ENCODE measurements around the gene TSPAN13. TPM values are rescaled to one million over a fixed set of nuclear protein-coding genes. Genes with fewer than 3 reads are reported as not detected.

TSPAN13 gene
- total RNA-seq, 1 experiment from 2014 or later = not detected

DNA sequence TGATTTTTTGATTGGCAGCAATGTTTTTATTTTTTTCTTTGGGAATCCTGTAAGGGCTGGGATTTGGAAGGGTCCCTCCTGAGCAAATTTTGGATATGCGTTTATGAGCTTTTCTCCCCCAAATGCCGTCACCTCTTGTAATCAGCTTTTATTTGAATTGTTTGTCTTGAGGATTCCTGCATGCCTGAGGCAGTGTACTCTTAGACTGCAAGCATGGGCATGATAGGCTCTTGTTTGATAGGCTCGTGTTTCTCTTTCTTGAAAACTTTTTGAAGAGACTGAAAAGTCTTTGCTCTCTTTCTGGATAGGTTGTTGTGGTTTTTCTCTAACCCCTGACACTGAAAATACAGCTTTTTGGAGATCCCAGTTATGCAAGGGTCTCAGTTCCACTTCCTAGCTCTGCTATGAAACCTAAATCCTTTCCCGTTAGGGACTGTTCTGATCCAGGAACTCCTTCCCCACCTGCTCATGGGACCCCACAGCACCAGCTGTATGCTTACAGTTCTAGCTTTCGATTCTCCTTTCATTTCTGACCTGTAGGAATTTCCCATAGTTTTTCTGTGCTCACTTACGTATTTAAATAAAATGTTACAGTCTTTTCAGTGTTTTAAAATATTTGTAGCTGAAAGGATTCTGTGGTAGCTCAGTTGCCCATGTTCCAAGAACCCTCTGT is 17.2 kb downstream of the TSPAN13 start:
- in situ Hi-C loops (cut with HindIII; ENCODE audit: low sequenced_read_pairs) = no loop called here

DNA sequence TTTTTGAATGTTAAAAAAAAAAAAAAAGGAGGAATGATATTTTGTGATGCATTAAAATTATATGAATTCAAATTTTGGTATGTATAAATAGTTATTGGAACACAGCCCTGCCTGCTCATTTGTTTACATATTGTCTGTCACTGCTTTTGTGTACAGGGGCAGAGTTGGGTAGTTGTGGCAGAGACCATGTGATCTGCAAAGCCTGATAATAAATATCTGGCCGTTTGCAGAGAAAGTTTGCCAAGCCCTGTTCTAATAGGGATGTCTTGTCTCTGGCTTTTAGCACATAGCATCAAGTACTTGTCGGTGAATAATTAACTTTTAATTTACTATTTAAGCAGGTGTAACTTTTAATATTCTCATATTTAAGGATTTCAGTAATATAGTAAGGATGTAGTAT is 19.8 kb downstream of the TSPAN13 start:
- no peak for DNase-seq (ENCODE audit: low spot score)
- in situ Hi-C loops (cut with HindIII; ENCODE audit: low sequenced_read_pairs) = no loop called here

More for the DNA sequence above, 17.2 kb downstream of the TSPAN13 start:
- no peak for DNase-seq (ENCODE audit: low spot score)

DNA sequence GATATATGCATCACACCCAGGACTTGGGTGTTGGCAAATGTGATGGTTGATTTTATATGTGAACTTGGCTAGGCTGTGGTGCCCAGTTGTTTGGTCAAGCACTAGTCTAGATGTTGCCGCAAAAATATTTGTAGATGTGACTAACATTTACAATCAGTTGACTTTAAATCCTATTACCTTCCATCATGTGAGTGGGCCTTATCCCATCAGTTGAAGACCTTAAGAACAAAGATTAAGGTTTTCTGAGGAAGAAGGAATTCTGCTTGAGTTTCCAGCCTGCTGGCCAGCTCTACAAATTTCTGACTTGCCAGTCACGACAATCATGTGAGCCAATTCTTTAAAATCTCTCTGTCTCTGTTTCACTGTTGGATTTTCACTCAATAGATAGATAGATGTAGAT is 20.3 kb downstream of the TSPAN13 start:
- in situ Hi-C loops (cut with HindIII; ENCODE audit: low sequenced_read_pairs) = no loop called here
- DNase-seq (ENCODE audit: low spot score) = no peak

DNA sequence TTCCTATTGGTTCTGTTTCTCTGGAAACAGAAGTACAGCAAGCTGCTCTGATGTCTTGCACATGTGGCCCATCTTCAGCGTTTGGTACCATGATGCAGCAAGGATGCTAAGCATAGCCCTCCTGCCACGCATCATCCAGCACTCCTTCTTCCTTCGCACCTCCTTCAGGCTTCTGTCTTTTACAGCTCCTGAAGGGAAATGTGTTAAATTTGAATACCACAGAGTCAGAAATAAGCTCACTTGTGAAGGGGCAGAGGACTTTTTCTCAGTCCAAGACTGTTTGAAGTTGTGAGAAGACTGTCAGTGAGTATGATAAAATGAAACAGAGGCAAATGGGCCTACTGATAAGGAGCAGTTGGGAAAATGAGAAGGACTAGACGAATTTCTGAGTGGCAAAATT is 20.7 kb downstream of the TSPAN13 start:
- DNase-seq (ENCODE audit: low spot score) = no peak
- in situ Hi-C loops (cut with HindIII; ENCODE audit: low sequenced_read_pairs) = no loop called here

DNA sequence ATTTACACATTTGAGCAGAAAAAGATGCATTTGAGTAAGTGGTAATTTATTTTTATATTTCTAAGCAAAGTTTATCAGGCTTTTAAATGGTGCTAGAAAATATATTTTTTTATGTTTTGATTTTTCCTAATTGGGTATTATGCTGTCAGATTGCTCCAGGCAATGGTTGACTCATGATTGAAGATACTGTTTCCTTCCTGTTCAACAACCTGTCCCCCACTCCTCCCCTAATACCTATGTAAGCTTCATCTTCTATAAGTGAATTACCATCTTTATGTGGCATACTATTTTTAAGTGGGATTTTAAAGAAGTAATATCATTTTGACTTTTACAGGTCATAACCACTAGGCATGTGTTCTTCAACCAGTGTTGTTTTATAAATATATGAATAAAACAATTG is 21.4 kb downstream of the TSPAN13 start:
- DNase-seq (ENCODE audit: low spot score) = no peak

DNA sequence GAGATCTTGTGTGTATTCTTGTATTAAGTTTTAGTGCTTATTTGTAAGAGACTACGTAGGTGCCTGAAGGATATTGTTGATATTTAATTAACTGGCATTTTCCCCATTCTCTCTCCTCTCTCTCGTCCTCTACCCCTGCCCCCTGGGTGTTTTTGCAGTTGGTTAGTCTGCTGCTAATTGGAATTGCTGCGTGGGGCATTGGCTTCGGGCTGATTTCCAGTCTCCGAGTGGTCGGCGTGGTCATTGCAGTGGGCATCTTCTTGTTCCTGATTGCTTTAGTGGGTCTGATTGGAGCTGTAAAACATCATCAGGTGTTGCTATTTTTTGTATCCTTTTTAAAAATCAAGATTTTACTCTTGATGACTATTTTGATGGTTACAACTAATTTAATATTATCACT is 22.5 kb downstream of the TSPAN13 start:
- in situ Hi-C loops (cut with HindIII; ENCODE audit: low sequenced_read_pairs) = no loop called here
- no peak for DNase-seq (ENCODE audit: low spot score)

More for the DNA sequence above, 21.4 kb downstream of the TSPAN13 start:
- in situ Hi-C loops (cut with HindIII; ENCODE audit: low sequenced_read_pairs) = no loop called here

DNA sequence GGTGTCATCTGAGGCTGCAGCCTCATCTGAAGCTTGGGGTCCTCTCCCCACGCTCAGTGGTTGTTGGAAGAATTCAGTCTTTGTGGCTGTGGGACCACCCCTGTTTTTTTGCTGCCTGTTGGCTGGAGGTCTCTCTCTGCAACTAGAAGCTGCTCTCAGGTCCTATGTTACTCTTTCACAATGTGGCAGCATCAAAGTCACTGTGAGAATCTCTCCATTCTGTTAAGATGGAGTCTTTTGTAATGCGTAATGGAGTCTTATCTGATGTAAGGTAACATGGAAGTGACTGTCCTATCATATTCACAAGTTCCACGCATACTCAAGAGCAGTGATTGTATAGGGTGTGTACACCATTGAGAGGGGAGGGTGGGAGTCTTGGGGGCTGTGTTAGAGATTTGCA is 24.9 kb downstream of the TSPAN13 start:
- no peak for DNase-seq (ENCODE audit: low spot score)
- in situ Hi-C loops (cut with HindIII; ENCODE audit: low sequenced_read_pairs) = no loop called here

DNA sequence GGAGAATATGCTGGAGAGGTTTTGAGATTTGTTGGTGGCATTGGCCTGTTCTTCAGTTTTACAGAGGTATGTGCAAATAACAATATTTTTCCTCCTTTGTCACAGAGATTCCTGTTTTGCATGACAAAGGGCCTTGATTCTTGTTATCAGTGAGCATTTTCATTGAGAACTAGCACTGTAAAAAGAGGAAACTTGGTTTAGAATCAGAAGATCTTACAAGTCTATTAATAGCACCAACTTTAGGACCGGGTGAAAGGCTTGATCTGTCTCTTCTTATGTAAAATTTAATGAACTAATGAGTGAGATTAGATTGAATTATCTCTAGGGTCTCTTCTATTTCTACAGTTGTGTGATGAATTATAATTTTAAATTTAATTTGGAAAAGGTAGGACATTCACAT is 25.5 kb downstream of the TSPAN13 start:
- in situ Hi-C loops (cut with HindIII; ENCODE audit: low sequenced_read_pairs) = no loop called here
- no peak for DNase-seq (ENCODE audit: low spot score)

DNA sequence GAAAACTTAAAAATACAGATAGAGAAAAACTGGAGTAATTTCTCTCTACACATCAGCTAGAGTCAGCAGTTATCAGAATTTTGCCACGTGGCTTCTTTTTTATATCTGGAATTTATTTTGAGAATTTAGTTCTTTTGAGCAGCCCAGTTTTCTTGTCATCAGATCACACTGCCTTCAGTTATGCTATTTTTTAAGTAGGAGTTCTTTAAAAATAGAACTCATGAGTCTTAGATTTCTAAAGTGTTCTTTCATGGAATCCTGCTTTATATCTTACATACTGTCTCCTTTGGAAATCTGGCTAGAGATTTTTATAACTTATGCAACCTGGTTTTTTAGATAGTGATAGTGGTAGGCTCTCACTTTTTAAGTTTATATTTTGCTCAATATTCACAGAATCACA is 27.0 kb downstream of the TSPAN13 start:
- no peak for DNase-seq (ENCODE audit: low spot score)
- in situ Hi-C loops (cut with HindIII; ENCODE audit: low sequenced_read_pairs) = no loop called here

DNA sequence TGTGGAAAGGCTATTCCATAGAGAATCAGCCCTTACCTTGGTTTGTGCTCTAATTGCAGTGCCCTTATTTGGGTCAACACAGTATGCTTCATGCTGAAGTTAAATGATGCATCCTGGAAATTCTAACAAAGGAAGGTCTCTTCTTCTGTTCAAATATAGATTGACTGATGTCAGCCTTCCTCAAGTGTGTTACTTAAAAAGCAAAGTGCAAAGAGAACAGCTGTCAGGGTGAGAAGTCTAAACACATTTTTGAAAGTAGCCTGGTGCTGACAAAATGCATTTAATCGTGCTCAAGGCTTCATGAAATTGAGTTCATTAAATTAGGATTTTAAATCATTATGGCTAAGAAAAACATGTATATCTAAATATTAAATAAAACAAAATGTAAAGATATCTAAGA is 31.8 kb downstream of the TSPAN13 start:
- in situ Hi-C loops (cut with HindIII; ENCODE audit: low sequenced_read_pairs) = no loop called here
- DNase-seq (ENCODE audit: low spot score) = no peak

DNA sequence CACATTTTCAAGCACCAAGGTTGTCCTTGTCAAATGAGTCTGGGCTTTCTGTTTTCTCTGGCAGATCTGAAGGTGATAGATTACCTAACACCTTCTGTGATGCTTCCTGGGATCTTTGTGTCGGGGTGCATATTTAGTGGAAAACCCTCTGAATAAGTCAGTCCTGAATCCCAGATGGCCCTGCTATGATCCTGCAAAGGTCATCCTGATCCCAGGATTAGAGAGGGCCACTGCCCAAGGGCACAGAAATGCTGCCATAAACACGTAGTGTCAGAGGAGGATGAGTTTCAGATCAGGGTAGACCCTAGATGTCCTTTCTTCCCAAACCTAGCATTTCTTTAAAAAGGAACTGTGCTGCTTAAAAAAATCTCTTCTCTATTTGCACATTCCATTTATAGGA is 32.3 kb downstream of the TSPAN13 start:
- no peak for DNase-seq (ENCODE audit: low spot score)
- in situ Hi-C loops (cut with HindIII; ENCODE audit: low sequenced_read_pairs) = no loop called here

DNA sequence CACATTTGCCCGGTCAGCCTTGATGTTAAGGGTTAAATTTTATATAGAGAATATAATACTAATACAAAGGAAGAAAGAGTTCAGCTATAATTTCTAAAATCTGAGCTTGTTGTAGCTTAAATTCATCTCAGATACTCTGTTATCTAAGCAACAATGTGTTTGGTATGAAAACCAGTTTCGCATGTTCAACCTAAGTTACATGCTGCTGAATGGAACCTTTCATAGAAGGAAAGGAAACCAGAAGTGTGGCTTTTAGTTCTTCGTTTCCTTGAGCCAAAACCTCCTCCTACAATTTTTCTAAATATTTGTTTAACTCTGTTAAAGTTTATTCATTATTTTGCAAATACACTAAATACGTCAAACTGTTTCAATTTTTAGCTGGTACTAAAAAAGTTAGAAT is 32.7 kb downstream of the TSPAN13 start:
- no peak for DNase-seq (ENCODE audit: low spot score)
- in situ Hi-C loops (cut with HindIII; ENCODE audit: low sequenced_read_pairs) = no loop called here

DNA sequence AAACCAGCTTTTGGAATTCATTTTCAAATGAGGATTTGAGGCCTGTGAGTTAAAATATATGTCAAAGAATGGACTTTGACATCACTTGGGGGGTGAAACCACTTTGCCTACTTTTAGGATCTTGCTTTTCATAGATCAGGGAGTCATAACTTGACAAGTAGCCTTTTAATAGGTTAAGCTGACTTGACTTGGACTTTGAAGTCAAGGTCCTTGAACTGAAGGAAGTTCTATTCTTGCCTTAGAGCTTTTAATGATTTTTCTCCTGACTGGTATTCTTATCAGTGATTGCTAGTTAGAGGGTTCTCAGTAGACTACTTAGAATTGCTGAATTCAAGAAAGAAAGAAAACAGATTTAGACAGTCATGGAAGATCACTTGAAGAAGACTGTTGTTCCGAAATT is 33.6 kb downstream of the TSPAN13 start:
- in situ Hi-C loops (cut with HindIII; ENCODE audit: low sequenced_read_pairs) = no loop called here
- no peak for DNase-seq (ENCODE audit: low spot score)

DNA sequence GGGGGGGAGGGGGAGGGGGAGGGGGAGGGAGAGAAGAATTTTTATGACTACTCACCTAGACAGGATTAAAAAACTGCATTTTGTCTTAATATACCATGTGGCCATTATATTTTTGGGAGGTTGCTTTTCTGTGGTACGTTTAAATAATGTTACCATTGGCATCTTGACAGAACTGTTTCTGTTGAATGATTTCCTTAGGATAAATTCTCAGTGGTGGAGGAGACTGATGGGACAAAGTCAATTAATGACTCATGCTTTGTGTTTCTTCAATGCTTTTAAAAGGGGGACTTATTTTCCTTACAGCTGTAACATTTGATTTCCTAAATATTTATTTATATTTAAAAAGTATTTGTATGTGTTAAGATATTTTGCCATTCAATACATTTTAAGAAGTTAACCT is 37.5 kb downstream of the TSPAN13 start:
- in situ Hi-C loops (cut with HindIII; ENCODE audit: low sequenced_read_pairs) = no loop called here
- no peak for DNase-seq (ENCODE audit: low spot score)

DNA sequence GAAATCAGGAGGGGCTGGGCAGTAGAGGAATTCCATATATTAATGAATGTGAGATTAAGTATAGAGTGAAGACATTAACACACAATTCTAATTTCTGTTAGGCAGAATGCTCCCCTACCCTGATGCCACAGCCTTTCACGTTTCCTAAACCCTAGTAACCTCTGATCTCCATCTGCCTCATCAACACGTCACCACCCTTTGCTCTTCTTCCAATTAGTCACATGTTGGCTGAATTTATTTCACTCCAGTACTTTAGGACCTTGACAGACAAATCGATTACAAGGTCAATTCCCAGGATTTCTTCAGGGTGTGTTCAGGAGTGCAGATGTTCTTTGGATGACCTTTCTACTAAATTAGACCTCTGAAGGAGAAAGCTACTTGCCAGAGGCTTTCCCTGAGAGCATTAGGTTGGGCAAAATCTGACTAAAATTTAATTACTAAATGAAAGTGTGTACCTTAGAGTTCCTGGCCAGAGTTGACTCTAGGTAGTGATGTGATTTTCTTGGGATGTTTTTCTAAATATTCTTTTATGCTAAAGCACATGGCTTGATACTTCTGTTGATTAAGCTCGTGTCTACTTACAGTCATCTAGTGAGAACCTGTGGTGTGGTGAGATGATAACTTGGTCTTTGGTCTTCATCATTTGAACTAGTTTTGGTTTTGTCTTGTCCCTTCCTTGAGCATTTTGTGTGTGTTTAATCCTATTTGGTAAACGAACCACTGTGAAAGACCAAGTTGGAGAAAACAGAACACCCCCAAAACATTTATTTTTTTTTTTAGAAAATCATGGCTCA is 38.5 kb downstream of the TSPAN13 start:
- in situ Hi-C loops (cut with HindIII; ENCODE audit: low sequenced_read_pairs) = no loop called here

DNA sequence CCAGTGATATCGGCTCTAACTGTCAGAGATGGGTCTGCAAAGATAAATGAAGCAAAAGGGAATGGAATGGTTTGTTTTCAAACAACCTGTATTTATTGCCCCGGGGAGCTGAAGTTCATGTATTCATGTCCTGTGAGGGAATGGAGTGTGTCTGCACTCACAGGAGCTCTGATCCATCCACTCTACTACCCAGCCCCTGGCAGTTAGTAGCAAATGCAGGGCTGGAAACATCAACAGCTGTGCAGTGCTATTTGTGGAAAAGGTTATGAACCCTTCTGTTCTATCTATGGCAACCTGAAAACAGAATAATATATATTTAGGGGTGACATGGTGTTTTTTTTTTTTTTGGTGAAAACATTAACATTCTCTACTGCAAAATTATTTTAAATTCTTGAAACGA is 41.4 kb downstream of the TSPAN13 start:
- in situ Hi-C loops (cut with HindIII; ENCODE audit: low sequenced_read_pairs) = no loop called here
- no peak for DNase-seq (ENCODE audit: low spot score)

More for the DNA sequence above, 38.5 kb downstream of the TSPAN13 start:
- DNase-seq (ENCODE audit: low spot score) = no peak

DNA sequence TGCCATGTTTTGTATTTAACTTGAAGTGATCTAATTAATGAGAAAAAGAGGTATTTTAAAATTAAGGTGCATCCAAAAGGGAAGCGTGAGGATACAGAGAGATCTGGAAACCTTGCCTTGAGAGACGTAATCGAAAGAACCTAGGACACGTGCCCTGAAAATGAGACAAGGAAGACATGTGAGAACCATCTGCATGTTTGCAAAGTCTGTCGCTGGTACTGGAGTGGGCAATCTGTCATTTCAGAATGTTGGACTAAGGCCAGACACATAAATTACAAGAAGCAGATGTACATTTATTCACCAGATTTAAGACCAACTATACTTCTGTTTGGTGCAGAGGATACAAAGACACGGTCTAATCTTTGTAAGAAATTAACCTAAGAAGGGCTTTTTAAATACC is 42.1 kb downstream of the TSPAN13 start:
- no peak for DNase-seq (ENCODE audit: low spot score)
- in situ Hi-C loops (cut with HindIII; ENCODE audit: low sequenced_read_pairs) = no loop called here

DNA sequence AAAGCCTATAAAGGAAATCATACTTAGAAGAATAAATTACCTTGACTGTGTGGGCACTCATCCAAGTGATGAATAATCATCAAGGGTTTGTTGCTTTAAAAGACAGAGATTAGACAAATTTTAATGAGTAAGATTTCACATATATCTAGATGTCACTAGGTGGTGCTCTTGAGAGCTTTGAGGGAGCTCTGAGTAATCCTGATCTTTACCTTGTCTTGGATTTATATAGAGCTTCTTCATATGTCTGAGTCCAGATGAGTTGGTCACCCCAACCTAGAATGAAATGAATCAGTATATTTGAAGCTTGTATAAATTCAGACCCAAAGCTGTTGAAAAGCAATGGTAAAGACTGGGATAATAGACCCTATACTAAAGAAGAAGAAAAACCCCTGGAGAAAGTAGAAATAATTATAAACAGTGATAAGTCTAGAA is 47.6 kb downstream of the TSPAN13 start:
- in situ Hi-C loops (cut with HindIII; ENCODE audit: low sequenced_read_pairs) = no loop called here
- peak; percentile 8 for DNase-seq (ENCODE audit: low spot score)

DNA sequence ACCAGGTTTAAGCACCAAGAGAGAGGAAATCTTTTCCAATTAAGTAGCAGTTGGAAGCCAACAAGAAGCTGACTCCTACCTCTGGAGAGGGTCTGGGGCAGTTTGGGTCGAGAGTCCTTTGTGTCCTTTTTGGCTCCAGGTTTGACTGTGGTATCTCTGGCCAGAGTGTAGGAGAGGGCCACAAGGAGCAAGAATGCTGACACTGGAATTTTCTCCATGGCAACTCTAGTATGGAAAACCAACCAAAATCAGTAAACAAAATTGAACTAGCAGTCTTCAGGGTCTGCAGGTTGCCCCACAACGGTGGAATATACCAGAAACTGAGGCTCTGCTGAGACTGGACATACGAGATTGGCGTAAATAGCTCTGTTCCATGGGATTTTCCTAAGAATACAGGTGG is 48.0 kb downstream of the TSPAN13 start:
- DNase-seq (ENCODE audit: low spot score) = no peak
- in situ Hi-C loops (cut with HindIII; ENCODE audit: low sequenced_read_pairs) = no loop called here

DNA sequence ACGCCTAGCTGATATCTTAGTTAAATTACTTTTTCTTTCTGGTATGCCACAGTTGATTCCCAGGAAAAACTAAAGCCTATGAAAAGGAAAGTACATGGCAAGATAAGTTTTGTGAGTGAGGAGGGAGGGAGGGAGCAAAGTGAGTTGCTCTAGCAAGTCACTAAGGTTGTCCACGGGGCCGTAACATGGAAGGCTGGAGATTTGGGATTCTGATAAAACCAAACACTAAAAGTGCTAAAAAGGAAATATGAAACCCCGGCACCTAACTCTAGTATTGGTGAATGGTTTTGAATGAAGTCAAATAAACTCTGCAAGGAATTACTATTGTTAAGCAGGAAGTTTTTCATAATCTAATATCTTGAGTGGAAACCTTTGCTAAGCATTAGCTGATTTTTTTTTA is 49.6 kb downstream of the TSPAN13 start:
- in situ Hi-C loops (cut with HindIII; ENCODE audit: low sequenced_read_pairs) = no loop called here
- no peak for DNase-seq (ENCODE audit: low spot score)
